ENCODE results near the gene SHFL.

SHFL gene

DNA sequence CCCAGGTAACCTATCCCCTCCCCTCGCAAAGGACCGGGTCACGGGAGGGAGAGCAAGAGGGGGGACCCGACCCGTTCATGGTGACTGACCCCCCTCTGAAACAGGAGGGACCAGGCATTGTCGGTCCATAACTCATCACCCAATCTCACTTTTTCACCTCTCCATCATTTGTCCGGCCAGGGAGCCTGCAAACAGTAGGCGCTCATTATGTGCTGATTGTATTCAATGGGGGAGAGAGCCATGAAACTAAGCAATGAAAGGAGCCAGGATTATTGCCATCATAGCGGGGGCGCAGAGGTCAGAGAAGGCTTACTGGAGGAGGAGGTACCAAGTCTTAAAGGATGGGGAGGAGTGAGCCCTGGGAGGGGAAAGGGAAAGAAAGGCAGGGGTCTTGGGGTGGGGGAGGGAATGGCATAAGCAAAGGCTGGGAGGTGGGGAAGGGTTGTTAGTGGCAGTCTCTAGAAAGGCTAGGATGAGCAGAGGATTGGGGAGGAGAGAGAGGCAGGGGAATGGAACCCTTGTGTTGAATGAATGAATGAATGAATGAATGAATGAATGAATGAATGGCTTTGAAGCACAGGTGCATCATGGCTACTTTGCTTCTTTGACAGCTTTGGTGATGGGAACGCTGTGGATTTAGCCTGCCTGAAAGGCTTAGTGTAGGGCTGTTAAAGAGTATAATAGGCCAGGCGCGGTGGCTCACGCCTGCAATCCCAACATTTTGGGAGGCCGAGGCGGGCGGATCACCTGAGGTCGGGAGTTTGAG lies 1.4 kb downstream of the SHFL start:
- DNase-seq (ENCODE audit: low spot score) = no peak

DNA sequence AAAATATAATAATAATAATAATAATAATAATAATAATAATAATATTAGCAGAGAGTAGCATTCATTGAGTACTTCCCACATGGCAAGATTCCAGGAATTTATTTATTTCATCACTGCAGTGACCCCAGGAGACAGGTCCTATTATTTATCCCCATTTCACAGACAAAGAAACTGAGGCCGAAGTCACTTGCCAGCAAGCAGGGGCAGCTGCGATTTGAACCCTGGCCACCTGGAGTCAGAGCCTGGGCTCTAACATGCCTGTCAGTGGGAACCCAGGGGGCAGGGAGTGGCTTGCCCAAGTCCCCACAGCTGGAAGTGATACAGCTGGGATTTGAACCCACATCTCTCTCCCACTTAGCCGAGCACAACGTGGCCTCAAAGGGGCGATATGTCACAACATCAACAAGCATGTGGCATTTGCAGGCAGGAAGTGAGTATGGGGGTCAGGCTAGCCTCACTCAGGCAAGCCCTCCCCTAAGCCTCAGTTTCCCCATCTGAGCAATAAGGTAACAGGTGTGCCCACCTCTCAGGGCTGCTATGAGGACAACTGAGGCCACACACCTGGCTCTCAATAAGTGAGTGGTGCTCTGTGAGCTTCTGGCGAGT lies 2.9 kb downstream of the SHFL start:
- no peak for DNase-seq (ENCODE audit: low spot score)

DNA sequence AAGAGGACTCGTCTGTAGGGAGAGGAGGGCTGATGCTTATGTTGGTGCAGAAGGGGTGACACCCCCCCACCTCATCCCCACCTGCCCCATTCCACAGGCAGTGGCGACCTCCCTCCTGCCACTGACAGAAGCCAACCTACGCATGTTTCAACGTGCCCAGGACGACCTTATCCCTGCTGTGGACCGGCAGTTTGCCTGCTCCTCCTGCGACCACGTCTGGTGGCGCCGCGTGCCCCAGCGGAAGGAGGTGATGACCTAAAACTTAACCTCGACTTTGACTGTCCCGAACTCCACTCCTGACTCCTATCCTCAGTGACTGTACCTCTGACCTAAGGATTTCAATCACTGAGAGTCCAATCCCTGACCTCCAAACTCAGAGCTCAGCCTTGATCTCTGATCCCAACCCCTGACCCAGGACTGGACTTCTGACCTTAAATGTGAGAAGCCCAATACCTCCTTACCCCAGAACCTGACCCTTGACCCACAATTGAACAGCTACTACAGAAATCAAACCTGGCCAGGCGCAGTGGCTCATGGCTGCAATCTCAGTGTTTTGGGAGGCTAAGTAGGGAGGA lies 3.8 kb downstream of the SHFL start:
- DNase-seq (ENCODE audit: low spot score) = no peak

DNA sequence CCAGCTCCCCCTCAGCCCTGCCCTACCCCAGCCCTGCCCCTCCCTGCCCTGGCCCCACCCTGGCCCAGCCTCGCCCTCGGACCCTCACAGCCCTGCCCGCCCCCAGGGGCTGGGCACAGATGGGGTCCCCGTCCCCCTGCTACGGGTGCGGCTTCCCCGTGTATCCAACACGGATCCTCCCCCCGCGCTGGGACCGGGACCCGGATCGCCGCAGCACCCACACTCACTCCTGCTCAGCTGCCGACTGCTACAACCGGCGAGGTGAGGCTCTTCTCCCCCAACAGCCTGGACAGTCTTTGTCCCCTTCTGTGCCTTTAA lies 5.2 kb downstream of the SHFL start:
- DNase-seq (ENCODE audit: low spot score) = no peak

DNA sequence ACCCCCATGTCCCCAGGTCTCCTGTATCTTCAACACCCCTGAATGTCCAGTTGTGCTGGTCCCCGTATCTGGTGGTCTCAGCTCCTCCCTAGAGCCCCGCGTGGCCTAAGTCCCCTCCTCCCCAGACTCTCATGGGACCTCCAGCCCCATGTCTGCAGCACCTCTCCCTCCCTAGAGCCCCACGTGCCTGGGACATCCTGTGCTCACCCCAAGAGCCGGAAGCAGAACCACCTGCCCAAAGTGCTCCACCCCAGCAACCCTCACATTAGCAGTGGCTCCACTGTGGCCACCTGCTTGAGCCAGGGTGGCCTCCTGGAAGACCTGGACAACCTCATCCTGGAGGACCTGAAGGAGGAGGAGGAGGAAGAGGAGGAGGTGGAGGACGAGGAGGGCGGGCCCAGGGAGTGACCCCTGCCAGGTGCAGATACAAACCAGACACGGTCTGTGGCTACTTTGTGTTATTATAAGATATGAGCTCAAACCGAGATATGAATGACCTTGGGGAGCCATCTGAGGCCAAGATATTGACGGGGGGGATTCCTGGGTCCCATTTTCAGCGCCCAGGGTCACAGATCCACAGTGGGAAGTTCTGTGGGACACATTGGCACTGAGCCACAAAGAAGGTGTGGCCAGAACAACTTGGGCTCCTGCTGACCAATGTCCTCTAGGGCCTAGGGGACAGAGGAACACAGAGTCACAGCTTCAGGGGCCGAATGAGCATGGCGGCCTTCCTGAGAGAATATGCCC lies 6.0 kb downstream of the SHFL start:
- DNase-seq (ENCODE audit: low spot score) = no peak

DNA sequence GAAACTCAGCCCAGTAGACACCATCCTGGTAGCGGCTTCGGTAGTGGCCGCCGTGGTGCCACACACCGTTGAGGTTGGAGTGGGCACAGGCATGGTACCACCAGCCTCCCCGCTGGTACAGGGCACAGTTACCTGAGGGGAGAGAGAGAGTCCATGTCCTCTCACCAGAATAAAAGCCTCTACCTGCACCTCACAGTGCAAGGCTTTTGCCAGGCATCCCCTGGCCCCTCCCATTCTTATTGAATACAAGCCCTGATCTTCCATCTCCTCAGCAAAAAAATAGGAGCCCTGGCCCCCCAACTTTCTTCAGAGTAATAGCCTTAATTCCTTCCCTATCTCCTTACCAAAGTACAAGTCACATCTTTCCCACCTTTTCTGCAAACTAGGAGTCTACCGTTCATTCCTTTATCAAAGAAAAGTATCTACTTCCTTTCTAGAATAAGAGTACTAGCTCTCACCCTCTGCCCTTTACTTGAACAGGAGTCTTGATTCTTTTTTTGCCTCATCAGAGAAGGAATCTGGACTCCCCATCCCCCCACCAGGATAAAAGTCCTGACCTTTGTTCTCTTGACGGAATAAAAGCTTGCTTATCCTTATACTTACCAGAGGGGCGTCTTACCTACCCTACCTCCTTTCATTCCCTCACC lies 6.7 kb downstream of the SHFL start:
- DNase-seq (ENCODE audit: low spot score) = no peak

DNA sequence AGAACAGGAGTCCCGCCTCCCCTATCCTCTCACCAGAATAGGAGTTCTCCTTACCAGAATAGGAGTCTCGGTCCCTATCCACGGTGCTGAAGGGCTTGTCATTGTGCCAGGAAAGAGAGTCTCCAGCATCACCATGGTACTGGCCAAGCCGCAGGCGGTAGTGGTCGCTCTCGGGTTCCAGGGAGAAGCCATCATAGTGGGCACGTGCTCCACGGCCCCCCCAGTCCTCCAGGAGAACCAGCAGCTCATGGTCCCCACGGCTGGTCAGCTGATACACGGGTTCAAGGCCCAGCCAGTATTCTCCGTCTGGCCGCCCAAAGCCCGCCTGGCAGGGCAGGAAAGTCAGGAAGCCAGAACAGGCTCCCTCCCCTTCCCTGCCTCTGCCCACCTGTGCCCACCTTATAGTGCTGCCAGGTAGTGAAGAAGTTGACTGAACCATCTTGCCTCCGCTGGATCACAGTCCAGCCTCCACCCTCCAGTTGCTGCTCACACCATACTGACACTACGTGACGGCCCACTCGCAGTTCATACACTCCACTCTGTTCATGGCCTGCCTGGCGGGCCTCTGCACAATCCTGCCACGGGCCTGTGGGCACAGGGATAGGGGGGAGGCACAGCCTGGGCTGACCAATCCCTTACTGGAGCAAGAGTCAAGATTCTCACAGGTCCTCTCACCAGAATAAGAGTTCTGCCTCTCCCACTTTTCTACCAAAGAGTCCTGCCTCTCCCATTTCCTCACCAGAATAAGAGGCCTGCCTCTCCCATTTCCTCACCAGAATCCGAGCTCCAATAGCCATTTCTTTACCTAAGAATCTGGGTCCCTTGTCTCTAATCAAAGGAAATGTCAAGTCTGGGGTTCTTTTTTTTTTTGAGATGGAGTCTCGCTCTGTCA lies 7.4 kb downstream of the SHFL start:
- no peak for DNase-seq (ENCODE audit: low spot score)

DNA sequence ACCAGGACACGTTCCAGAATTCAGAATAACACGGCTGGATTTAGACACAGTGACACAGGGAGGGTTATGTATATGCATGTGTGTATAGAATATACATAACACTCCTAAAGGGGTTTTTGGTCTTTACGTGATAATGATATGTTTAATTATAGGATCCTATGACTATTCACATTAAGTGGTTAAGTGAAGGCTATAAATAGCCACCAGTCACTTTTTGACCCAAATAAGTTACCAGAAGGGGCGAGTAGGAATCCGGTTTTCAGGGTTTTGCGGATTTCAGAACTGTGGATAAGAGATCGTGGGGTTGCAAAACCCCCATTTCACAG lies 9.5 kb downstream of the SHFL start:
- DNase-seq (ENCODE audit: low spot score) = no peak

DNA sequence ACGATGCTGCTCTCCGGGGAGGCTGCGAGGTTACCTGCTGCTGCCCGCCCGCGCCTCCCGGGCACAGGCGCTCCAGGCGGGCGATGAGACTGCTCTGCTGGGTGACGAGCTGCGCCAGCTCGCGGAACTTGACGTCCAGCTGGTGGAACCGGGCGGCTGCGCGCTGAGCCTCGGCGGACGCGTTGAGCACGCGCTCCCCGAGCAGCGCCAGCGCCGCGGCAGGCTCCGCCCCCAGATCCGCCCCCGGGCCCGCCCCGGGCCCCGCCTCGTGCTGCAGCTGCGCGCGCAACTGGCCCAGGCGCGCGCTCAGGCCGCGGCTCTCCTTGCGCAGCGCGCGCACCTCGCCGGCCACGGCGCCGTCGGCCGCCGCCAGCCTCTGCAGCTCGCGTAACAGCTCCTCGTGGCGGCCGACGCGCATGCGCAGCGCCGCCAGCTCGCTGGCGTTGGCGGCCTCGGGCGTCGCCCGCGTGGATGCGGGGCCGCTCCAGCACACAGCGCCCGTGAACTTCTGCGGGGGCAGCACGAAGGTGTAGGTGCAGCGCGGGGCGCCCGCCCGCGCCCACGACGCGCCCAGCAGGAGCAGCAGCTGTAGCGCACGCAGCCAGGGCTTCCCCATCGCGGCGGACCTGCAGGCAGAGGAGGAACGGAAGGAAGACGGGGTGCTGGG lies 10.0 kb downstream of the SHFL start:
- DNase-seq (ENCODE audit: low spot score) = peak; percentile 95

DNA sequence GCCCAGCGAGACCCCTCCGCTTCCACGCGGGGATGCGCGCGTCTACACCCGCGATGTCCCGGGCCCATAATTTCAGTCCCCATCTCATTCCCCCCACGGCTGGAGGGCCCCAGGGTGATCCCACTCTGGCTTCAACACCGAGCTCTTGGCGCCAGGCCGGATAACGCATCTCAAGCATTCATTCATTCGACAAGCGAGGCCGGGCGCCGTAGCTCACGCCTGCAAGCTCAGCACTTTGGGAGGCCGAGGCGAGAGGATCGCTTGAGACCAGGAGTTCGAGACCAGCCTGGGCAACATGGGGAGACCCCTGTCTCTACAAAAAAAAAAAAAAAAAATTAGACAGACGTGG lies 10.5 kb downstream of the SHFL start:
- no peak for DNase-seq (ENCODE audit: low spot score)

DNA sequence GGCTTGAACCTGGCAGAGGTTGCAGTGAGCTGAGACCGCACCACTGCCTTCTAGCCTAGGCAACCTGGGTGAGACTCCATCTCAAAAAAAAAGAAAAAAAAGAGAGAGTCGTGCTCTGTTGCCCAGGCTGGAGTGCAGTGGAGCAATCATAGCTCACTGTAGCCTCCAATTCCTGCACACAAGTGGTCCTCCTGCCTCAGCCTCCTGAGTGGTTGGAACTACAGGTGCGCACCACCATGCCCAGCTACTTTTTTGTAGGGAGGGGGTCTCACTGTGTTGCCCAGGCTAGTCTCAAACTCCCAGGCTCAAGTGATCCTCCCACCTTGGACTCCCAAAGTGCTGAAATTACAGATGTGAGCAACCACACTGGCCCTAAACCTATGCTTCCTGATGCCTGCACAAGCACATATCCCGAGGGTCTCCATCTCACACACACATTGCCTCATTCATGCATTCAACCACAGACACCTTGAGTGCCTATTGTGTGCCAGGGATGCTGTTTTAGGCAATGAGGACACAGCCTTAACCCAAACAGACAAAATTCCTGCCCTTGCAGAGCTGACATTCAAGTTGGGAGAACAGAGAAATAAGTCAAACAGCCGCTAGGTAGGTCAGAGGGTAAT lies 14.2 kb downstream of the SHFL start:
- DNase-seq (ENCODE audit: low spot score) = no peak

DNA sequence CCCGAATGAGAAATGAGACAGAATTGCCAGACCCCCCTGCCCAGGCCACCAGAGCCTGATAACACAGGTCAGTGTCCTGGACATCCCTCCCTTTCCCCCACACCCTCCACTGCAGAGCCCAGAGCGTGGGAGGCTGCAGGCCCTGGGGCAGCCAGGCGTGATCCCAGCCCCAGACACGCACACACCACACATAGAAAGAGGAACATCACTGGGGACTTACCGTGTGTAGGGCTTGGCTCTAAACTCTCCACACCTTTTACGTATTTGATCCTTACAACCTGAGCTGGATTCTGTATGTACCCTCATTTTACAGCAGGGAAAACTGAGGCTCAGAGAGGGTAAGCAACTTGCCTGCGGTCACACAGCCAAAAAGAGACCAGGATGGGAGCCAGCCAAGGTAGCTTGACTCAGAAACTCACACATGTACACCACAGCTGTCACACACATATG lies 16.7 kb downstream of the SHFL start:
- DNase-seq (ENCODE audit: low spot score) = no peak

DNA sequence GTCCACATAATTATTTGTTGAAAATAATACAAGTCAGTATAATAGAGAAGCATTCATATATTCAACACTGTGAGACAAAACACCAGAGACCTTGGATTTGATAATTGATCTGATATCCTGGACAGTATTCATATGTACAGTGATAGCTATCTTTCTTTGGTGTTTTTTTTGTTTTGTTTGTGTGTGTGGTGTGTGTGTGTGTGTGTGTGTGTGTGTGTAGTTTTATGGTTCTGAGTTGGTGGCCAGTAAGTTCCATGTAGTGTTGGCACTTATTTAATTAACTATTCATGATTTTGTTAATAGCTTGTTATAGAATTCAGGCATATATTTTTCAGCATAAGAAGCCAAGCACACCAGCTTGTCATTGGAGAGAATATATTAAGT lies 18.0 kb downstream of the SHFL start:
- no peak for DNase-seq (ENCODE audit: low spot score)

DNA sequence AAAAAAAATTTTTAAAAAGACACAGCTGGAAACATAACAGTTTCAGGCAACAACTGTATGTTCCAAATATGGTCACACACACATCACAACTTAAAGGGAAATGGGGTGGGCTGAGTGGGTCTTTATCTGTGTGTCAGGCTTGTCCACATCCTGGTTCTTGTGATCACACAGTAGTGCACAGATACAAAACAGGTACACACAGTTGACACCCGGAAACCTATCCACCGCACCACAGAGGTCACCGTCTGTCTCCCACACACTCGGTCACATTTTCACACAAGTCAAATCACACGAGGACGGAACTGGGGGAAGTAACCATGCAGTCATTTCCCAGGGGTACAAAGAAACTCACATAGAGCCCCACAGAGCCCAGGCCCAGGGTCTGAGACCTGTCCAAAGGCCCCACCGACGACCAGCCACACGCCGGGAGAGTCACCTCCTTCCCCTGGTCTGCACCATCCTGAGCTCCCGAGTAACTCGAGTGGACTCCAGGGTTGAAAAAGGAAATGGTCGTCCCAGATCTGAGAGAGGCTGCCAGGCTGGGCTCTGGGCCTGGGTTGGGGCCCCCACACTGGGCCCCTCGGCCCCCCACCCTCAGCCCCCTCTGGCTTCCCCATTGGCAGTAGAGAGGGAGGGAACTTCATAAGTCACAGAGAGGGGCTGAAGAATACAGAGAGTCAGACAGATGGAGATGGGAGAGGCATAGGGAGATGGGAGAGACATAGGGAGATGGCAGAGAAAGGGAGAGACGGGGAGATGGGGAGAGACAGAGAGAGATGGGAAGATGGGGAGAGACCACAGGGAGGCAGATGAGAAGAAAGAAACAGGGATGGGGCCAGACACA lies 18.8 kb downstream of the SHFL start:
- DNase-seq (ENCODE audit: low spot score) = no peak

DNA sequence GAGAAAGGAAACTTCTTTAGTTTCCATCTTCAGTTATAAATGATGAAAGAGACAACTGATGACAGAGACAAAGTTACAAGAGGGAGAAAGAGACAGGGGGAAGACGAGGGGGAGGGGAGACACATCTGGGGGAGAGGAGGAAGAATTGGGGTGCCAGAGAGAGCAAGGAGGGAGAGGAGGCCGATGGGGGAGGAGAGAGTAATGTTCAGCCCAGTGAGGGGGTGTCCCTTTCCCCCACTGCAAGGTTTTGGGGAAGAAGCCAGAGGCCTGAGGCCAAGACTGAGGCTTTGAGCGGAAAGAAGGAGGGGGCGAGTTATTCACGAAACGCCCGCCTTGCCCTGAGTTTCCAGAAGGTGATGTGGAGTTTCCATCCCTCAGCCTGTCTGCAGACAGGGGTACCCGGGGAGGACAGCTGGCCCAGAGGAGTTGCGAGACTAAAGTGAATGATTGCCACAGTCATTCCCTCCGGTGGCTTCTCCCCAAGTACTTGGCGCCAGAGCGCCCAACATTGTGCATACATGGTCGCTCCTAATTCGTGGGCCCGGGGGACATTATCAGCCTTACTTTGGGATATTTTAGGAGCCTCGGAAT lies 19.5 kb downstream of the SHFL start:
- no peak for DNase-seq (ENCODE audit: low spot score)

DNA sequence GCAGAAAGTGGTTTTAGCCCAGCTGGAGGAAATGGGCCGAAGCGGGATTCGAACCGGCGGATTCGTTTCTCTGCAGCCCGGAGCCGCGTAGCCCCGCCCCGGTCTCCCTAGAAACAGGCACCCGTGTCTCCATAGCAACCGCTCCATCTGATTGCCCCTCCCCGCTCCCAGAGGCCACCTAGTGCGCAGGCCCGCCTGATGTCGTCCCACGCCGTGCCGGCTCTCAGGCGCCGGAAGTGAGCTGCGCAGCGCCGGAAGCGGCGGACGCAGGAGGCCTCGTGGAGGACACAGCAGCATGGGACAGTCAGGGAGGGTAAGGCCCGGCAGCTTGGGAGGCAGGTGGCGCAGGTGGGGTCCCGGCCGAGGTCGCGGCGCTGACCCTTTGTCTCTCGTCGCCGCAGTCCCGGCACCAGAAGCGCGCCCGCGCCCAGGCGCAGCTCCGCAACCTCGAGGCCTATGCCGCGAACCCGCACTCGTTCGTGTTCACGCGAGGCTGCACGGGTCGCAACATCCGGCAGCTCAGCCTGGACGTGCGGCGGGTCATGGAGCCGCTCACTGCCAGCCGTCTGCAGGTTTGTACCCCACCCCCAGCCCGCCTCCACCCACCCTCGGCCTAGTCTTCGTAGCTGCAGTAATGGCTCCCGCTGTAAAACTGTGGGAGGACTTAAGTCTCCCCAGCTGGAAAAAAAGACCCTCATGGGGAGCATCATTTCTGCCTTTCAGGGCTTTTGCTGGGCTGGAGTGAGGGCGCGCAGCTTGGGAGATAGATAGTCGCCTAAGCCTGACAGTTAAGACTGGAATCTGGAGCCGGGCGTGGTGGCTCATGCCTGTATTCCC lies 20.2 kb downstream of the SHFL start, which contains the start of gene PPAN:
TSS of gene PPAN (plus strand) at position 263 of the 837 bp plus-strand sequence. CDS start at position 296, 33 bp downstream.
- DNase-seq (ENCODE audit: low spot score) = peak; percentile 98

DNA sequence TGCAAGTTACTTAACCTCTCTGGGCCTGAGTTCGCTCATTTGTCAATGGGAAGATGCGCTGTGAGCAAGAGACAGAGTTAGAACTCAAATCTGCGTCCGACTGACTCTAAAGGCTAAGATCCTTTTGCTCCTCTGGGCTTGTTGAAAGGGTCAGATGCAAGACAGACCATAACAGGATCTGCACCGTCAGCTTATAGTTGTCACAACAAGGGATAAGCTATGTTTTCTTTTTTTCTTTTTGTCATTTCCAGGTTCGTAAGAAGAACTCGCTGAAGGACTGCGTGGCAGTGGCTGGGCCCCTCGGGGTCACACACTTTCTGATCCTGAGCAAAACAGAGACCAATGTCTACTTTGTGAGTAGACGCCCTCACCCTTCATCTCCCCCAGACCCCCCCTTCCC lies 21.1 kb downstream of the SHFL start:
- DNase-seq (ENCODE audit: low spot score) = no peak

DNA sequence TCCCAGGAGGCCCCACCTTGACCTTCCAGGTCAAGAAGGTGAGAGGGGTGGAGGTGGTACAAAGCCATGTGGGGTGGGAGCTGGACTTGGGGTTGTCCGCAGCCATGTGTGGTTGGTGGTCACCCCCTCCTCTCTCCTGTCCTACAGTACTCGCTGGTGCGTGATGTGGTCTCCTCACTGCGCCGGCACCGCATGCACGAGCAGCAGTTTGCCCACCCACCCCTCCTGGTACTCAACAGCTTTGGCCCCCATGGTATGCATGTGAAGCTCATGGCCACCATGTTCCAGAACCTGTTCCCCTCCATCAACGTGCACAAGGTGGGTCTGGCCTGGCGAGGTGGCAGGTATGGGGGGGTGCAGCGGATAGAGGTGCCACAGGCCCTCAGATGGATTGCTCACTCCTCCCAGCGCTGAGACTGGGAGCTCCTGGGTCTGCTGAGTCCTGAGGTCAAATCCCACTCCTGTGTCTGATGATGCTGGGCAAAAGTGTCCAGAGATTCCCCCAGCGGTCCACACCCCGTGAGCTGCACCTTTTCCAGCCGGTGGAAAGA lies 21.8 kb downstream of the SHFL start:
- no peak for DNase-seq (ENCODE audit: low spot score)

All from kidney tubule cell (primary cell).